Prostate gland (tissue), 2 donors: Measurements from ENCODE around the gene AICDA. TPM values are rescaled to one million over a fixed set of nuclear protein-coding genes. Genes with fewer than 3 reads are reported as not detected.

Source experiments
- DNase-seq: peaks from one replicate; pipeline ENCODE4 v3.0.0-alpha.2; 2019; ENCODE audit warnings: low spot score
- H3K27ac ChIP-seq, 2 donors: fragments of 200-600 bp; sonication (generic); 2 replicates each; pipeline ENCODE4 v1.5.1; 2017 to 2019
- H3K27me3 ChIP-seq: fragments of 200-600 bp; sonication (generic); replicated peaks from 2 replicates; pipeline ENCODE4 v1.5.1; 2019; ENCODE audit not compliant: insufficient read depth
- H3K36me3 ChIP-seq, 2 donors: fragments of 200-600 bp; sonication (generic); 1 replicate in 1 of 2; 2 replicates in 1 of 2; pipeline versions ENCODE4 v1.5.1 to v1.8.1; 2017 to 2019
- H3K4me1 ChIP-seq: fragments of 200-600 bp; sonication (generic); replicated peaks from 2 replicates; pipeline ENCODE4 v1.5.1; 2019
- H3K4me3 ChIP-seq, 2 donors: fragments of 200-600 bp; sonication (generic); 2 replicates each; pipeline ENCODE4 v1.5.1; 2017 to 2019
- H3K9me3 ChIP-seq: fragments of 200-600 bp; sonication (generic); 2 replicates; pipeline ENCODE4 v1.5.1; 2017
- CTCF ChIP-seq, 4 experiments: fragments of 200-600 bp in 2 of 4; fragments of 450-650 bp in 2 of 4; sonication (generic) in 2 of 4; IDR thresholded peaks; 1 replicate in 3 of 4; 2 replicates in 1 of 4; pipeline ENCODE4 v1.5.1; 2016 to 2019; ENCODE audit warnings: antibody characterized with exemption in 4 of 4, mild to moderate bottlenecking in 2 of 4, moderate library complexity in 2 of 4
- POLR2A ChIP-seq: fragments of 450-650 bp; IDR thresholded peaks from one replicate; pipeline ENCODE4 v1.6.1; 2016; ENCODE audit warnings: antibody characterized with exemption, mild to moderate bottlenecking
- POLR2AphosphoS5 ChIP-seq: sonication (generic); formaldehyde crosslinking; IDR thresholded peaks from one replicate; pipeline ENCODE4 v1.6.1; 2017; ENCODE audit warnings: antibody characterized with exemption
- WGBS: methylation state at CpG from one replicate; pipeline ENCODE4 v1.1.5; 2018; 5-methylcytosine and 5-hydroxymethylcytosine counted together
- intact Hi-C: fragments of 100-400 bp; cut with DNase I; formaldehyde crosslinking; loops from one replicate; pipeline ENCODE4 v1.14.2; 2022
- total RNA-seq, 2 donors: library from RNA; depleted of rRNA; stranded (reverse); fragments of >200 nt; gene quantifications; one replicate each; pipeline ENCODE4 v1.1.0, GENCODE V29; 2016

Gene AICDA
- total RNA-seq, 2 donors from 2014 or later, result 4.3 TPM; not detected in 1

- intact Hi-C loops, result no loop called here
- H3K36me3 ChIP-seq, result no peaks in the 10 kb centered on the region
- no peaks in the 10 kb centered on the region for H3K27me3 ChIP-seq
- no peaks in the 10 kb centered on the region for H3K4me1 ChIP-seq
- no peak overlapping the region for H3K27ac ChIP-seq
- no peak for DNase-seq
- H3K4me3 ChIP-seq, result no peak overlapping the region
- TF ChIP-seq POLR2A, result no peak
- TF ChIP-seq CTCF (IDR thresholded peaks at IDR 0.05), result no peak
- no peak for TF ChIP-seq POLR2AphosphoS5
- WGBS, result 92% methylated on average over 8 of the region's 8 CpGs
- H3K9me3 ChIP-seq, result no peaks in the 10 kb centered on the region
Measured at GRCh38 chr12:8648576-8649205, 36.0 kb upstream of the AICDA start.

DNA sequence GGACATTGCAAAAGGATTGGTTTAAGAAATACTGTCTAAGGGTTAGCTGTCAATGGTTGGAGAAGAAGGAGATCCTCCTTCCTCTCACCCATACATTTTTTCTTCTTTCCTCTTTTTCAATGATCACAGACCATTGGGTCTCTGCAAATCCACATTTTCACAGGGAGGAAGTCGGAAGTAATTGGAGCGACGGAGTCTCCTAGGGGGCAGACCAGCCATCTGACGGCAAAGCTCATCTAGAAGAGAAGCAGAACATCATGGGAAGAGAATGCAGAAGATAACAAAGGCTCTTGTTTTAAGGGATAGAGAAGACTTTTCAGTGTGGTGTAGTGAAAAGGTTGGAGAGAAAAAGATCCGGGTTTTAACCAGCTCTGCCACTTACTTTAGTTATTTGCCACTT is 35.3 kb upstream of the AICDA start:
- no peak for DNase-seq
- no peaks in the 10 kb centered on the region for H3K36me3 ChIP-seq
- H3K27ac ChIP-seq, result no peak overlapping the region
- no peak overlapping the region for H3K4me3 ChIP-seq
- 91% methylated on average over 5 of the region's 5 CpGs for WGBS
- H3K27me3 ChIP-seq, result no peaks in the 10 kb centered on the region
- no peaks in the 10 kb centered on the region for H3K4me1 ChIP-seq
- no peaks in the 10 kb centered on the region for H3K9me3 ChIP-seq
- intact Hi-C loops, result no loop called here
- TF ChIP-seq CTCF (IDR thresholded peaks at IDR 0.05) (no peak), POLR2AphosphoS5 (no peak), POLR2A (no peak)

DNA sequence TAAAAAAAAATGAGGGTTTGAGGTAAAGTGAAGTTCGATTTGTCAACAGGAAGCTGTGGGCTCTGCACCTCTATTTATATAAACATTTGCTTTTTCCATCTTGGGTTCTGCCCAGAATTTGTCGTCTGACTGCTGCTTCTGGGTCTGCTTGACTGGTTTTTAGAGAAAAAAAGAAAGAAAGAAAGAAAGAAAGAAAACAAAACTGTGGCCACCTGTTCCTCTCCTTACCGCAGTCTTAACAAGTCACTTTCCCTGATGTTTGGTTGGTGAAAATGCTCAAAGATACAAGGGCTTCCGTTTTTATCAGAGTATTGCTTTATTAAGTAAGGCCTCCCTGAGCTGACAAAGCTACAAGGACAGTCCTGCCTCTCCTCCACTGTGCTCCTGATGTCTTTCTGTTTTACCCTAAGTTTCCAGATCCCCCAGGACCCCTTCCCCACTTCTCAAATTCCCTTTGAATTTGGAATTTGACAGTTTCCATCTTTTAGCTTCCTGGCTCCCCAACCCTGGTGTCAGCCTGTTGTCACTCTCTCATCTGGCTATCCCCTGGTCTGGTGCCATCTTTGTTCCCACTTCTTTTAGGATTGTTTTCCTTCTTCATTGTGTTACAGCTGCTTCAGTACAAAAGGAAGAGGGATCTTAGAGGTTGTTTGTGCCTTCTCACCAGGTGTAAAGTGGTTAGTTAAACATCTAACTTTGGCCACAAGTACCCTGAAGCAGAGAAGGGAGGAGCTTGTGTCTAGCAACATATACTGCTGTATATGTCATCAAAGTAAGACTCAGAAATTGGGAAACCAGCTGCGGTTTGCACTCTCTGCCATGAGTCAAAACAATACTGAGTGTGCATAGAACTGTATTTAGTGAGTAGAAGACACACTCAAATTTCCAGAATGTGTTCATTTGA is 31.9 kb upstream of the AICDA start:
- WGBS, result 47% methylated on average over 5 of the region's 5 CpGs
- Histone ChIP-seq H3K9me3 (no peaks in the 10 kb centered on the region), H3K4me1 (no peaks in the 10 kb centered on the region), H3K27ac (no peak overlapping the region), H3K27me3 (no peaks in the 10 kb centered on the region), H3K4me3 (no peak overlapping the region), H3K36me3 (no peaks in the 10 kb centered on the region)
- TF ChIP-seq POLR2A, result no peak
- no peak for TF ChIP-seq POLR2AphosphoS5
- no peak for TF ChIP-seq CTCF (IDR thresholded peaks at IDR 0.05)
- DNase-seq, result no peak
- intact Hi-C loops, result no loop called here

- H3K36me3 ChIP-seq, result no peaks in the 10 kb centered on the region
- intact Hi-C loops, result no loop called here
- no peak overlapping the region for H3K4me3 ChIP-seq
- 60% methylated on average over 1 of the region's 1 CpG for WGBS
- H3K9me3 ChIP-seq, result no peaks in the 10 kb centered on the region
- no peaks in the 10 kb centered on the region for H3K4me1 ChIP-seq
- TF ChIP-seq POLR2AphosphoS5, result no peak
- no peak for TF ChIP-seq POLR2A
- TF ChIP-seq CTCF (IDR thresholded peaks at IDR 0.05), result no peak
- no peak overlapping the region for H3K27ac ChIP-seq
- H3K27me3 ChIP-seq, result no peaks in the 10 kb centered on the region
- DNase-seq, result no peak
Measured at GRCh38 chr12:8642775-8643174, 30.1 kb upstream of the AICDA start.

- Histone ChIP-seq H3K4me3 (no peak overlapping the region), H3K9me3 (no peaks in the 10 kb centered on the region), H3K4me1 (no peaks in the 10 kb centered on the region), H3K27ac (no peak overlapping the region), H3K36me3 (no peaks in the 10 kb centered on the region), H3K27me3 (no peaks in the 10 kb centered on the region)
- no peak for DNase-seq
- intact Hi-C loops, result no loop called here
- WGBS, result 86% methylated on average over 2 of the region's 2 CpGs
- TF ChIP-seq POLR2AphosphoS5, result no peak
- no peak for TF ChIP-seq CTCF (IDR thresholded peaks at IDR 0.05)
- no peak for TF ChIP-seq POLR2A
Measured at GRCh38 chr12:8639936-8640335, 27.3 kb upstream of the AICDA start.
